ENCODE results near the gene CLIP1.

DNA sequence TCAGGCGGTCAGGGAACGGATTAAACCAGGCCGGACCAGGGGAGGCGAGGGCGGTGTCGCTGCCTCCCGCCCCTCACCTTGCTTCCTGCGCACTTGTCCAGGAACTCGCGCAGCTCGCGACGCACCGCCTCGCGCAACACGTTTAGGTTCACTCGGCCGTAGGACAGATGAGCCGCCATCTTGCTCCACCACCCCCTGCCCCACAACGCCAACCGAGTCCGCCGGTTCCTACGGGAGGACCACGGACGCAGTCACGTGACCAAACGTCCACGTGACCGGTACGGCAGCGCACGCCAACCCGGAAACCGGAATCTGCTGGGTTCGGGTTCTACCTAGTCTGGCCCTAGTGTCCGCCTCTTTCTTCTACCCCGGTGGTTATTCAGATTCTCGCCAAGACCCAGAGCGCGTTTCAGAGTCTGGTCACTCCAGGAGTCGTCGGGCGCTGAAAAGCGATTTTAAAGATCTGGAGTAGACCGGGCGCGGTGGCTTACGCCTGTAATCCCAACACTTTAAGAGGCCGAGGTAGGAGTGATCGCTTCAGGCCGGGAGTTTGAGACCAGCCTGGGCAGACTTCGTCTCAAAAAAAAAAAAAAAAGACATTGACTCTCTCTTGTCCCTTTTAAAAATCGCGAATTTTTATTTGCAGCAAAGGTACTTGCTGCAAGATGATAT is 156.1 kb downstream of the CLIP1 start, which contains the start of gene VPS33A:
- no peak for TF ChIP-seq EZH2 (IDR thresholded peaks at IDR 0.05; ENCODE audit: borderline replicate concordance, low read depth, low read length, poor library complexity, severe bottlenecking)
- TF ChIP-seq CTCF (conservative IDR thresholded peaks at IDR 0.05; ENCODE audit: low read depth, low read length), result no peak

Measured in A673 (cell line).